ENCODE measurements around the gene ATAD3A.

DNA sequence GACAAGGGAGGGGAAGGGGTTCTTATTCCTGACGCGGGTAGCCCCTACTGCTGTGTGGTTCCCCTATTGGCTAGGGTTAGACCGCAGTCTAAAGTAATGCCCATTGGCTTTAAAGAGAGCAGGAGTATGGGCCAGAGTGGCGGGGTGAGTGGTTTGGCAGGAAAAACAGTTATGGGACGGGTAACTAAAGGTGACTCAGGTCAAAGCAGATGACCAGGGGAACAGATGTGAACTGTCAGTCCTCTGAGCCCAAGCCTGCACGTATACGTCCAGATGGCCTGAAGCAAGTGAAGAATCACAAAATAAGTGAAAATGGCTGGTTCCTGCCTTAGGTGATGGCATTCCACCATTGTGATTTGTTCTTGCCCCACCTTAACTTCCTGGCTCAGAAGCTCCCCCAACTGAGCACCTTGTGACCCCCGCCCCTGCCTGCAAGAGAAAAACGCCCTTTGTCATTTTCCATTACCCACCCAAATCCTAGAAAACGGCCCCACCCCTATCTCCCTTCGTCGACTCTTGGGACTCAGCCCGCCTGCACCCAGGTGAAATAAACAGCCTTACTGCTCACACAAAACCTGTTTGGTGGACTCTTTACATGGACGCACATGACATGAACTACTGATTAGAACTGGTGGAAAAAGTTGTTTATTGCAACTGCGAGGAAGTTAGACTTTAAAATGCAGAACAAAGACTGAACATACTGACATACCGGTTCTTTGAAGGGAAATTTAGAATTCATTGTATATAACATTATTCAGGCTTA, 41.2 kb upstream of the ATAD3A start:
- TF ChIP-seq CHD1 (IDR thresholded peaks at IDR 0.05; ENCODE audit: low read depth, low read length) (no peak), CTCF (conservative IDR thresholded peaks at IDR 0.05; ENCODE audit: low read depth, low read length) (no peak), POLR2A (IDR thresholded peaks at IDR 0.05; ENCODE audit: low read depth, low read length) (no peak), CEBPB (IDR thresholded peaks at IDR 0.05; ENCODE audit: low read depth, low read length) (no peak), USF2 (IDR thresholded peaks at IDR 0.05; ENCODE audit: low read depth, low read length) (no peak), MAZ (IDR thresholded peaks at IDR 0.05; ENCODE audit: borderline replicate concordance, low read depth, low read length) (no peak), NFE2L2 (IDR thresholded peaks at IDR 0.05; ENCODE audit: low read depth, low read length) (no peak), RFX5 (IDR thresholded peaks at IDR 0.05; ENCODE audit: low read depth, low read length) (no peak), SMC3 (IDR thresholded peaks at IDR 0.05; ENCODE audit: low read depth, low read length) (no peak), RAD21 (IDR thresholded peaks at IDR 0.05; ENCODE audit: low read length) (no peak), BHLHE40 (IDR thresholded peaks at IDR 0.05; ENCODE audit: low read depth, low read length) (no peak)
- TF ChIP-seq, protein P1, sequence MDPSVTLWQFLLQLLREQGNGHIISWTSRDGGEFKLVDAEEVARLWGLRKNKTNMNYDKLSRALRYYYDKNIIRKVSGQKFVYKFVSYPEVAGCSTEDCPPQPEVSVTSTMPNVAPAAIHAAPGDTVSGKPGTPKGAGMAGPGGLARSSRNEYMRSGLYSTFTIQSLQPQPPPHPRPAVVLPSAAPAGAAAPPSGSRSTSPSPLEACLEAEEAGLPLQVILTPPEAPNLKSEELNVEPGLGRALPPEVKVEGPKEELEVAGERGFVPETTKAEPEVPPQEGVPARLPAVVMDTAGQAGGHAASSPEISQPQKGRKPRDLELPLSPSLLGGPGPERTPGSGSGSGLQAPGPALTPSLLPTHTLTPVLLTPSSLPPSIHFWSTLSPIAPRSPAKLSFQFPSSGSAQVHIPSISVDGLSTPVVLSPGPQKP (IDR thresholded peaks at IDR 0.05; ENCODE audit: borderline replicate concordance, low read depth, low read length): no peak

All from IMR-90 (cell line).